Fibroblast of mammary gland (primary cell): ENCODE data around the gene IRAG1.
A peak's percentile ranks its signal among the peaks of the same experiment; 100 is the strongest.

Experiments used
- DNase-seq: peaks from one replicate; pipeline ENCODE4 v3.0.0-alpha.2; 2010; ENCODE audit warnings: low read depth
- H3K4me3 ChIP-seq: 2 replicates; pipeline ENCODE4 v1.5.1; 2011; ENCODE audit warnings: low read depth, mild to moderate bottlenecking, low read length, moderate library complexity; ENCODE audit not compliant: control insufficient read depth
- TF ChIP-seq, protein P1 (sequence below): conservative IDR thresholded peaks from 2 replicates; pipeline ENCODE4 v1.5.1; 2011; ENCODE audit warnings: low read depth, low read length, inconsistent platforms; ENCODE audit not compliant: control insufficient read depth, insufficient read depth

The IRAG1 gene, protein sequence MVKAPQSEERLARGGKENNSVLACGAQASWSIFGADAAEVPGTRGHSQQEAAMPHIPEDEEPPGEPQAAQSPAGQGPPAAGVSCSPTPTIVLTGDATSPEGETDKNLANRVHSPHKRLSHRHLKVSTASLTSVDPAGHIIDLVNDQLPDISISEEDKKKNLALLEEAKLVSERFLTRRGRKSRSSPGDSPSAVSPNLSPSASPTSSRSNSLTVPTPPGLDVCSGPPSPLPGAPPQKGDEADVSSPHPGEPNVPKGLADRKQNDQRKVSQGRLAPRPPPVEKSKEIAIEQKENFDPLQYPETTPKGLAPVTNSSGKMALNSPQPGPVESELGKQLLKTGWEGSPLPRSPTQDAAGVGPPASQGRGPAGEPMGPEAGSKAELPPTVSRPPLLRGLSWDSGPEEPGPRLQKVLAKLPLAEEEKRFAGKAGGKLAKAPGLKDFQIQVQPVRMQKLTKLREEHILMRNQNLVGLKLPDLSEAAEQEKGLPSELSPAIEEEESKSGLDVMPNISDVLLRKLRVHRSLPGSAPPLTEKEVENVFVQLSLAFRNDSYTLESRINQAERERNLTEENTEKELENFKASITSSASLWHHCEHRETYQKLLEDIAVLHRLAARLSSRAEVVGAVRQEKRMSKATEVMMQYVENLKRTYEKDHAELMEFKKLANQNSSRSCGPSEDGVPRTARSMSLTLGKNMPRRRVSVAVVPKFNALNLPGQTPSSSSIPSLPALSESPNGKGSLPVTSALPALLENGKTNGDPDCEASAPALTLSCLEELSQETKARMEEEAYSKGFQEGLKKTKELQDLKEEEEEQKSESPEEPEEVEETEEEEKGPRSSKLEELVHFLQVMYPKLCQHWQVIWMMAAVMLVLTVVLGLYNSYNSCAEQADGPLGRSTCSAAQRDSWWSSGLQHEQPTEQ

DNA sequence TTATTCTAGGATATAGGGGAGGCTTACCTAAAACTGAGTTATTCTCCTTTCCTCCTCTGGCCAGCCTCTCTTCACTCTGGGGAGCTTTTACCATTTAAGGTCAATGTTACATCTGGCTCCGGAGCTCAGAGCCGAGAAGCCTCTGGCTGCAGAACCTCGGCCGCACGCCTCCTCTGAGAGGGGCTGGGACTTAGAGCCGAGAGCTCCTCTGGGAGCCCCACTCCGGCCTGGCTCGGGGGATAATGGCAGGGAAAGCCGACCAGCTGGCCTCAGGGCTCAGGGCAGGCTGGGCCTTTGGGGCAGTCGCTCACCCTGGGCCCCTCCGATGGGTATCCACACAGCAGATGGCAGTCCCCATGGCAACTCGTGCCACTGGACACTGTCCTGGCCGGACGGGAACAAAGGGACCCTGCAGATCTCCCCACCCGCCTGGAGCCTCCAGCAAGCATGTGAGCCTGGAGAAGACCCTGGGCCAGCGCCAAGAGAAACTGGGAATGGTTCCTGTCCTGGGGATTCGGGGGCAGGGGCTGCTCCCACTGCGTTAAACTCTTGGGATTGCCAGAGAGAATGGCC lies at the start of gene IRAG1:
IRAG1 (minus strand) TSS at position 247 of the 573 bp plus-strand sequence; CDS start at position 94, 153 bp downstream.
- no peak within 1 kb of the TSS for H3K4me3 ChIP-seq
- TF ChIP-seq, protein P1, sequence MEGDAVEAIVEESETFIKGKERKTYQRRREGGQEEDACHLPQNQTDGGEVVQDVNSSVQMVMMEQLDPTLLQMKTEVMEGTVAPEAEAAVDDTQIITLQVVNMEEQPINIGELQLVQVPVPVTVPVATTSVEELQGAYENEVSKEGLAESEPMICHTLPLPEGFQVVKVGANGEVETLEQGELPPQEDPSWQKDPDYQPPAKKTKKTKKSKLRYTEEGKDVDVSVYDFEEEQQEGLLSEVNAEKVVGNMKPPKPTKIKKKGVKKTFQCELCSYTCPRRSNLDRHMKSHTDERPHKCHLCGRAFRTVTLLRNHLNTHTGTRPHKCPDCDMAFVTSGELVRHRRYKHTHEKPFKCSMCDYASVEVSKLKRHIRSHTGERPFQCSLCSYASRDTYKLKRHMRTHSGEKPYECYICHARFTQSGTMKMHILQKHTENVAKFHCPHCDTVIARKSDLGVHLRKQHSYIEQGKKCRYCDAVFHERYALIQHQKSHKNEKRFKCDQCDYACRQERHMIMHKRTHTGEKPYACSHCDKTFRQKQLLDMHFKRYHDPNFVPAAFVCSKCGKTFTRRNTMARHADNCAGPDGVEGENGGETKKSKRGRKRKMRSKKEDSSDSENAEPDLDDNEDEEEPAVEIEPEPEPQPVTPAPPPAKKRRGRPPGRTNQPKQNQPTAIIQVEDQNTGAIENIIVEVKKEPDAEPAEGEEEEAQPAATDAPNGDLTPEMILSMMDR: no peak
- peak; percentile 34 for DNase-seq

DNA sequence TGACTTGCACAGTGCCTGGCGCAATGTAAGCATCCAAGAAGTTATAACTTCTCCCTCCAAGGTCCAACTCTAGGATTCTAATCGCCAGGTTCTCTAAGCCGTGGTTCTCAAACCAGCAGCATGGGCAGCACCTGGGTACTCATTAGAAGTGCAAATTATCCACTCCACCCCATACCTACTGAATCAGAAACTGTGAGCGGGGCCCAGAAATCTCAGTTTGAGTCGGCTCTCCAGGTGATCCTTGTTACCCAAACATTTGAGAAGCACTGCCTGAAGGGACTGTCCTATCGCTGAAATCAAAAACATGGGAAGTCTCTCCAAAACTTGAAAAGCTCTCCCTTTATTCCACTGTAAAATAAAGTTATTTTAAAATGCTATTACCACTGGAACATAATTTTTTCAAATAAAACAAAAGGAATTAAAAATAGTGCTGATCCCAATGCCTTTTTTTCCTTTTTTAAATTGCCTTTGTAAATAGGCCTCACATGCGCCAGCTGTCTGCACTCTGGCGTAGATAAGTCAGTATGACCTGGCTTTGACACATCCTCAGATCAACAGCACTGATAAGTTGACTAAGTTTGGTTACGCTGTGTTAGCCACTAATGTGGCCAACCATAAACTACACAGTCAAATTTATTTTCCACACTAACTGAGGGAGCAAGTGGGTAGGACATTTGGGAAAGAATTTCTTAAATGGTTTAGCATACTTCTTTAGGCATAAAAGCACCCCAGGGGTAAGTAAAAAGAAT lies 49.1 kb upstream of the IRAG1 start:
- peak; percentile 65 for DNase-seq

DNA sequence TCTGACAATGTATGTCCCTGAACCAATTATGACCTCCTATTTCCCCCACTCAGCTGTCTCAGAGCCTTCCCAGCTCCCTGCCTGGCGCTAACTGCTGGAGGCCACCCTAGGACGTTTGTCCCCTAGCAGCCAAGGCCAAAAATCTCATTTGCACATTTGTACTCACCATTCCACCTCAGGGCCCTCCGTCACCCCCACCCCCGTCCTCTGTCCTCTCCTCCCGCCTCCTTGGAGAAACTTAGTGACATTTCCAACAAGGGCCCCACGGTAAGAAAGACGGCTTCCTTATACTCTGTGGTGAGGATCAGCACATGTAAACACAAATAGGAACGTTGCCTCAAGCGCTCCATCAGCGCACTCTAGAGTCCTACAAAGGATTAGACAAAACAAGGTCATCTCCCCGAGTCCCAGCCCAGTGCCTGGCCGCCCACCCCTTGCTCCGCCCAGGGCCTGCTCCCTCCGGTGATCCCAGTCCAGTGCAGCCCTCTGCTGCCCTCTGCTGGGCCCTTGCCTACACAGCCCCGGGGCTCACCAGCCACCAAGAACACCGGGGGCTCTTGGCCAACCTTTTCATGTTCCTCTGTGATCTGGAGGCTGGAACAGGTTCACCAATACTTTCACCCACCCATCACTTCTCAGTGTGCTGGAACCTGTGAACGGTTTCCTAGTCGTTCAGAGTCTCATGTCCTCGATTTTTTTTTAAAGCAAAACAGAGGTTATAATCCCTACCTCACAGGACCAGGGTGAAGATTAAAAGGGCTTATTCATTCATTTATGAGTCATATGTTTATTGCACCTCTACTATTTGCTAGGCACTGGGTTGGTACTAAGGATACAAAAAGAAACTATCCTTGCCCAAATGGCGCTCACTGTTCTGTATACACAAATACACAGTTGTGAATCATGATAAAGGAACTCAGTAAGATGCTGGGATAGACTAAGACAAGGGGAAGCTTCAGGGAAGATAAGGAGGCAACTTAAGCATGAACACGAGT lies 42.2 kb upstream of the IRAG1 start:
- H3K4me3 ChIP-seq: peak overlapping the region; percentile 36
- DNase-seq: peak; percentile 96
- TF ChIP-seq, protein P1: peak; percentile 88

More for the DNA sequence above, 49.1 kb upstream of the IRAG1 start:
- TF ChIP-seq, protein P1: no peak
- no peak overlapping the region for H3K4me3 ChIP-seq

DNA sequence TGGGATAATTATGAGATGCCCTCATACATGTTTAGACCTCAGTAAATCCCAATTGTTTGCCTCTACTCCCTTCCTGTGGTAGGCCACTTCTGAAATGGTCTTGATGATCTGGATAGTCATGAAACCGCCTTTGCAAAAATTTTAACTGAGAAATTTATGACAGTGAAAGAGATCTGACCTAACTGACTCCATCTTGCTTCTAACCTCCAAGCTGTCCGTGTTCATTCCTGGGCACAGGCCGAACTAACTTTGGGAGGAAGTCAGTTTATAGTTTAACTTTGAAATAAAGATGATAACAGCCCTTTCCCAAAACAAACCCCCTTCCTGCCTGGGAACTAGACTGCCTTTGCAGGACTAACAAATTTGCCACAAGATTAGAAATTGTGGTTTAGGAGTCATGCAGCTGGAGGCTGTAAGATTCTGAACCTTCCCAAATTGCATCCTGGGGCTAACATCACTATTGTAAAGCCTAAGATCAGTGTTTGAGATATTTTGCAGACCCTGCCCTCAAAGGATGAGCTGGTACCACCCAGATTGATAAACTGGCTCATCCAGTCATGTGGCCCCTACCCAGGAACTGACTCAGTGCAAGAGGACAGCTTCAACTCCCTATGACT lies 37.6 kb upstream of the IRAG1 start:
- TF ChIP-seq, protein P1: no peak
- no peak for DNase-seq
- H3K4me3 ChIP-seq: no peak overlapping the region

DNA sequence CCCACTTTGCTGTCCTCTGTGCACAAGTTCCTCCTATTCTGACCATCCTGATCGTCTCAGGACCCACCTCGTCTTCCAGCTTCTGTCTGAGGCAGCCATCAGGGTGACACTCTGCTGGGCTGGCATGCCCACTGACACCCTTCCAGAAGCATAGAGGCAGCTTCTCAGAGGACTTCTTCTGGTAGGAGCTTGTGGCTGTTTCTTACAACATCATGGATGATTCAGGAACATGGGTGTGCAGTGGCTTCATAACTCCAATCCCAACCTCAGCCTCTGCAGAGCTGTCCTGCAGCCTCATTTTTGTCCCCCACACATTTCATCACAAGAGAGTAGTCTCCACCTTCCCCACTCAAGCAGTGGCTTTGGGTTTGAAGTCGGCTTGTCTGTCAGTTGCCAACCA lies 36.6 kb upstream of the IRAG1 start:
- no peak overlapping the region for H3K4me3 ChIP-seq
- DNase-seq: peak; percentile 36
- TF ChIP-seq, protein P1: no peak
